Suppressor macrophage (primary cell): ENCODE results near the gene MYL6B.
"Not testable (repeated sequence)": the region's sequence is repeated elsewhere in the genome, so short reads cannot be mapped to it uniquely, and the experiment has no call there.

ENCODE experiments used
- DNase-seq, 4 experiments: peaks; one replicate each; pipeline ENCODE4 v3.0.0-alpha.2; 2020 to 2022

MYL6B gene

DNA sequence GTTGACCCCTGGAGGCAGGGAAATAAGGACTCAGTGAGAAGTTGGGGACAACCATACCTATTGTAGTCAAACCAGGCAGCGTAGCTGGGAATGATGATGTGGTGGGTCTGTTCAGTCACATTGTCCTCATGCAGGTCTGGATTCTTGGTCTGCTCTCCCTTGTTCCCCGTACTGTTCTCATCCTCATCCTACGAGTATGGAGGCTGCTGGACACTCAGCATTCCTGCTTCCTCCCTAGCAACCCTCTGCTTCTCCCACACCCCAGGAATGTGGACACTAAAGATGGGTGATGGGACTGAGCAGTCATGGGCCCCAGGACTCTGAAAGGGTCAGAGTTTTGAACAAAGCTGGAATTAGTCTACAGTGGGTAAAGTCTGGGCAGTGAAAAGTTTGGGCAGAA is 26.0 kb downstream of the MYL6B start:
- DNase-seq, result no peak

DNA sequence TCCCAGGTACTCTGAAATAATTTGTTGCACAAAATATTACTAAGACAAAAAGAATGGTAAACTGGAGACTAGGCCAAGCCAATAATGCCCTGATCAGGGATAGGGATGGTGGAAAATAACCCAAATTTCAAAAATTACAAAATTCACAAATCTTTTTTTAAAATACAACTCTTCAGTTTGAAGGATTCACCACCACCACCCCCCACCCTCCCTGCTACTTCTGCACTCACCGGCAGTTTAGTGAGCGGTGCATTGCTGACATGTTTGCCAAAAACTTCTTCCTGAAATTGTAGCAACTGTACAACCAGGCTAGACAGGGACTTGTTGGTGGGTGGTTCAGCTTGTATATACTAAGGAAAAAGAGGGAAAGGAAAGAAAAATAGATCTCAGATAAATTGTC is 34.6 kb downstream of the MYL6B start:
- DNase-seq, result no peak

DNA sequence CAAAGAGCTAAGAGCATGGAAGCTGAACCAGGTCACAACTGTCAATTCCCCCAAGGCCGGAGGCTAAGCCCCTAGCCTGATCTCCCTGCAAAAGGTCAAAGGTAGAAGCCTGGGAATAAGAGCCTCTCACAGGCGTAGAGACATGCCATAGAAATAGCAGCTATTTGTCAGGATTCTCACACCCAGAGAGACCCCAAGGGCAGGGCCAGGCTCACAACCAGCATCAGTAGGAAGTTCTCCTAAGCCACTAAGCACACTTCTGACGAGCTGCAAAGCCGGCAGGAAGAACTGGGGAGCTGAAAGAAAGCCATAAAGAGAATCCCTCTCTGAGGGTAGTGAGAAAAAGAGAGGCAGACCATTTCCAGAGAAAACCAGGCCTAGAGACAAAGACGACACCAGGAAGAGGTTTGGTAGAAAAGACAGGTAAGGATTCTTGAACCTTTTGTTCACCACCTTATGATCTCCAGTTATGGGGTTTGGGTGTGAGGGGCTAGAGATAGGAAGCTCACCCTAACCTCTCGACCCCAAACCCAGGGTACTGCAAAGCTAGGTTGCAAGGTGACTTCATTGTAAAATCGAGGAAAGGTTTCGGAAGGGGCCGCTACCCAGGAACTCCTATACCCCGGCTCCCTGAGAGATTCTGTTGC is 35.9 kb downstream of the MYL6B start:
- DNase-seq, result peak in 3 of 4 experiments; percentile 18 to 29 (median 27)

DNA sequence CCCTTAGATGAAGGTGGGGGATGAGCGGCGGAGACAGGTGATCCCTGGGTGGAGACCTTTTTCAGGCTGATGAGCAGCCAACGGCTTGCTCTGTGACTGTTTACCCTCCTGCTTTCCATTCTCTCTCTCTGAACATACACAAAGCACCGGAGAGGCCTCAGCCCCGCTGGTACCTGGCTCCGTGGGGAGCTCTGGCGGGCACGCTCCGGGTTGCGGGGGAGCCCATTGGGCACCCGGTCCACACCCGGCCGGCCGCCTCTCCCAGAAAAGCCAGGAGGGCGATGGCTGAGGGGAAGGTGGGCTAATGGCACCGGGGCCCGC is 36.4 kb downstream of the MYL6B start:
- peak in 1 of 4 experiments; percentile 36 for DNase-seq

DNA sequence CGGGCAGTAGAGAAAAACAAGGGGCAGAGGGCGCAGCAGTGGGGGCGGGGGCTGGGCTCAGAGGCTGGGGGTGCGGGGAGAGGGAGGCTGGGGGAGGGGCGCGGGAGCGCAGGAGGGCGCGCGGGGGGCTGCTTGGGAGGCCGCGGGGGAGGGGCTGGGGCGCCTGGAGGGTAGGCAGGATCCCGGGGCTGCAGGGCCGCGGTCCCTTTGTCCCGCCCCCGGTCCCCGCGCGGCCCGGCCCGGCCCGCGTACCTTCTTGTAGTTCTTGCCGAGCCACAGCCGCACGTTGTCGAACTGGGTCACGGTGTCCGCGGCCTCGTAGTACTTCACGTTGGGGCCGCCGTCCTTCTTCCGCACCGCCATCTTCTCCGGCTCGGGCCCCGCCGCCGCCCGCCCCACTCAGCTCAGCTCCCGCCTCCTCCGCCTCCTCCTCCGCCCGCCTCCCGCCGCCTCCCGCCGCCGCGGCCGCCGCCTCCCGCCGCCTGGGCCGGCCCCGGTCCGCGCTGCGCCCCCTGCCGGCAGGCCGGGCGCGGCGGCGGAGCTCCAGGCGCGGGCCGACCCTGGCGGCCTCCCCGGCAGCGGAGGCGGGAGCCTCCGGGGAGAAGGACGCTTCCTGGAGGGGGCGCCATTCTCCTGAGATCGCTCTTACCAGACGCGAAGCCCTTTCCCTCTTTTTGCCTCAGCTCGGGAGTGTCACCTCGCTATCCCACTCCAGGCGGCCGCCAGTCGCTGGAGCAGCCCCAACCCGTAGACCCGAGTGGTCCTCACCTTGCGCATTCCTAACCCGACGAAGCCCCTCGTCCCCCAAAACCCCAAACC is 36.9 kb downstream of the MYL6B start, which contains the start of gene SMARCC2:
Gene SMARCC2, minus strand, starts transcription at position 385 of the 819 bp plus-strand sequence. Its CDS starts 22 bp downstream, at position 363.
- DNase-seq, result peak; percentile 93 to 97 (median 95)

DNA sequence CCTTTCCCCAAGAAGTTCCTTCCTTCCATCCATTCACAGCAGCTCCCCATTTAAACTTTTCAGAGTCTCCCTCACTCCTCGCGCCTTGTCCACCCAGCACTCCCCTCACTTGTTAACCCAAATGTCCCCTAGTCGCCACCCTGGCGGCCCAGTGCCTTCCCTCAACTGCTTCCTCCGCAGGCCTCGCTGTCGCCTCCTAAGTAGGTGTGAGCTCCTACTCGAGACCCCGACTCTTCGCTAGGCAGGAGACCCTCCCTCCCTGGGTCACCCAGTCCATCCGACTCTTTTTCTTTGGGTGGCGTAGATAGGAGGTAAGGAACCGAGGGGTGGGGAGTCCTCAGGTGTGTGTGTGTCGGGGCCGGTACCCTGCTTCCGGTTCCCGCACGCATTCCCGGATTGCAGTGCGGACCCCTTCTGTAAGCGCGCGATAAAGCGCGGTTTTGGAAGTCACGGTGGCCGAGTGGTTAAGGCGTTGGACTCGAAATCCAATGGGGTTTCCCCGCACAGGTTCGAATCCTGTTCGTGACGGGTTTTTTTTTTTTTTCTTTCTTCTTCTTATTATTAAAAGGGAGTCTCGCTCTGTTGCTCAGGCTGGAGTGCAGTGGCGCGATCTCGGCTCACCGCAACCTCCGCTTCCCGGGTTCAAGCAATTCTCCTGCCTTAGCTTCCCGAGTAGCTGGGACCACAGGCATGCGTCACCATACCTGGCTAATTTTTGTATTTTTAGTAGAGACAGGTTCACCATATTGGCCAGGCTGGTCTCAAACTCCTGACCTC is 37.7 kb downstream of the MYL6B start:
- peak; percentile 82 to 93 (median 85) for DNase-seq

DNA sequence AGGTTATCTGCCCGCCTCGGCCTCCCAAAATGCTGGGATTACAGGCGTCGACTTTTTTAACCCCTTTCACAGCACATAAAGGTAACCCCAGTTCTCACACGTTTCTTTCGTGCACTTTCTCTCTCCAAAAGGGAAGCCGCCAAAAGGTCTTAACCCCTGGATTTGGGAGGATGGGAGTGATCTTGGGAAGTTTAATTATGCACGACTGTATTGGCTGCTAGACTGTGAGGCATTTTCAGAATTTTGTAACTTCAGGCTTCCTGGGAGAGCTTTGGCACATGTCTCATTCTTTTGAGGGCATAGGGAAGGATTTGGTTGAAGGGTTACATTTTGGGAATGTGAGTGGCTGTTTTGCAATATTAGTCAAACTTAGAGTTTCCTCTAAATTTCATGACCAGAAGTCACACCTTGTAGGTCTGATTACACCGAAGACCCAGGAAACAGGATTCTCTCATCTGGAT is 38.3 kb downstream of the MYL6B start:
- no peak for DNase-seq

DNA sequence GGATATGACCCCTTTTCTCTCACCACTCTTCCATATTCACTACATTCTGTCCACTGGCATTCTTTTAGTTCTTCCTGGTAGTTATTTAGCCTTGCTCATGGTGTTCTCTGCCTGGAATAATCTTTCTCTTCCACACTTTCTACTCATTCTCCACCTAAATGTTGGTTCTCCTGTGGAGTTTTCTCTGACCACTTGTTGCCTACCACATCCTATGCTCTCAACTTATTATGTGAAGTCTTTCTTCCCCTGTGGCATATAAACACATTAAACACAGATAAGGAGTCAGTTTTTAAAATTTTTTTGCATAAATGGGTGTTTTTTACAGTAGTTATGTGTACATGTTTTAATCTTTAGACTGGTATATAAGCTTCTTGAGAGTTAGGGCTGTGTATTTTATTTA is 40.2 kb downstream of the MYL6B start:
- DNase-seq, result no peak

DNA sequence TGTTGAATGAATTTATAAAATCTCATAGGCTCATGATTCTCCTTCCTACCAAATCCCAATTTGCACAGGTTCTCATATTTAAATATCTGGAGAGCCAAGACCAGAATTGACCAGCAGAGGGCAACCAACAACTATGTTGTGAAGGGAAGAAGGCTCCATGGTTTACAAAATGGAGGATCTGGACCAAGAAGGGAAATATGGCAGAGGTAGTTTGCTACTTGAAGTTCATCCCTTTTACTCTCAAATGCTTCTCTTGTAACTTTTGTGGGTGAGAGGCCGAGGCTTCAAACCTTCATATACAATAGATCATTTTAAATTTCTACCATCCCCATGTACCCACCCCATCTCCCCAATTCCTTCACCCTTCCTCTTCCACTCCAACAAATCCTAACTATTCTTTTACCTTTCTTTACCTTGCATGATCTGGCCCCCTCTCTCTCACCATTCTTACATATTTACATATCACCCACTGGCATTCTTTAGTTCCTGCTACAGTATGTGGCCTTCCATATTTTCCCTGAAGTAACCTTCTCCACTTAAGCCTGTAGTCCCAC is 40.7 kb downstream of the MYL6B start:
- peak; percentile 92 to 96 (median 94) for DNase-seq

DNA sequence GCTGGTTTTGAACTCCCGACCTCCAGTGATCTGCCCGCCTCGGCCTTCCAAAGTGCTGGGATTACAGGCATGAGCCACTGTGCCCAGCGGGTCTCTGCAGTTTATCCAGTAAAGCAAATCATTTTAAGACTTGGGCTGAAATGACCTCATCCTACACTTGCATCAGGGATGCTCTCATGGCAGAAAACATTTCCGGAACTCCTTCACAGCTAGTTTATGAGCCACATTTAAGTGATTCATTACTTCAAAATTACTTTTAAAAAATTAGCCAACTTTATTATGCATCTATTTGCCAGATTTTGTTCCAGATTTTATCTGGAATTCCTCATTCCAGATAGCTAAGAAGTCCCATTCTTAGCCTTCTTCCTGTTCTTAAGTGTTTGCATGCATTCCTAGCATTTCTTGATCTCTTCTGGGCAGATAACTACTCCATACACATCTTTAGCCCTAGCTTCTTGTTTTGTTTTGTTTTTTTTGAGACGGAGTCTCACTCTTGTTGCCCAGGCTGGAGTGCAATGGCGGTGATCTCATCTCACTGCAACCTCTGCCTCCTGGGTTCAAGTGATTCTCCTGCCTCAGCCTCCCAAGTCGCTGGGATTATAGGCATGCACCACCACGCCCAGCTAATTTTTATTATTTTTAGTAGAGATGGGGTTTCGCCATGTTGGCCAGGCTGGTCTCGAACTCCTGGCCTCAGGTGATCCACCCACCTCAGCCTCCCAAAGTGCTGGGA is 44.6 kb downstream of the MYL6B start:
- DNase-seq, result not testable (repeated sequence)

DNA sequence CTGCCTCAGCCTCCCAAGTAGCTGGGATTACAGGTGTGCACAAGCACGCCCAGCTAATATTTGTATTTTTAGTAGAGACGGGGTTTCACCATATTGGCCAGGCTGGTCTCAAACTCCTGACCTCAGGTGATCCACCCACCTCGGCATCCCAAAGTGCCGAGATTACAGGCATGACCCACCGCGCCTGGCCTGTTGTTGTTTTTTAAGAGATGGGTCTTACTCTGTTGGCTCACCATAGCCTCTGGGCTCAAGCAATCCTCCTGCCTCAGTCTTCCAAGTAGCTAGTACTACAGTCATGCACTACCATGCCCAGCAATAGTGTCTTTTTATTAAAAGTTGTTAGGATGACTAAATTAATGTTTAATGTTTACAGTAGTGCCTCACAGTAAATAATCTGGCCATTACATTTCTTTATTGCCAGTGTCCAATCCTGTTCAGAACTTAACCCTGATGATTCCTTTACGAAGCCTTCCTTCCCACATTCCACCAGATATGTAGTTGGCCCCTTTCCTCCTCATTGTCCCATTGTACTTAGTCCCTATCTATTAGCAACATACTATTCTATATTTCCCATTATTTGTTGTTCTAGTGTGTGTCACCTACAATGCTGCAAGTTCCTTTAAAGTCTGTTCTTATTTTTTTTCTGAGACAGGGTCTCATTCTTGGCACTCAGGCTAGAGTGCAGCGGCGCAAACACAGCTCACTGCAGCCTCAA is 45.7 kb downstream of the MYL6B start:
- DNase-seq, result no peak

DNA sequence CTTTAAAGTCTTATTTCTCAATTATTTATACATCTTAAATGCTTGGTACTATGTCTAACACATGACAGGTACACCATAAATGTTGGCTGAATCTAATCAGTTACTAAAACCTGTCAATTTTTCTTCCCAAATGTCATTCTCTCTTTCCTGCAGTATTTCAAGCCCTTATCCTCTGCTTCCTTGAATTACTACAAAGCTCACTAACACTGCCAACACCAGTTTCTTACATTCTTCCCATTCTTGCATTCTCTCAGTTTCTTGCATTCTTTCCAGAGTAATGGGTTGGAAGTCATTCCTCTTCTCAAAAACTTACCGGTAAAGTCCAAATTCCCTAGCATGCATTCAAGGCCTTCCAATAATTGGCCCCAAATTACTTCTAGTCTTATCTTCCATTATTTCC is 46.4 kb downstream of the MYL6B start:
- no peak for DNase-seq

DNA sequence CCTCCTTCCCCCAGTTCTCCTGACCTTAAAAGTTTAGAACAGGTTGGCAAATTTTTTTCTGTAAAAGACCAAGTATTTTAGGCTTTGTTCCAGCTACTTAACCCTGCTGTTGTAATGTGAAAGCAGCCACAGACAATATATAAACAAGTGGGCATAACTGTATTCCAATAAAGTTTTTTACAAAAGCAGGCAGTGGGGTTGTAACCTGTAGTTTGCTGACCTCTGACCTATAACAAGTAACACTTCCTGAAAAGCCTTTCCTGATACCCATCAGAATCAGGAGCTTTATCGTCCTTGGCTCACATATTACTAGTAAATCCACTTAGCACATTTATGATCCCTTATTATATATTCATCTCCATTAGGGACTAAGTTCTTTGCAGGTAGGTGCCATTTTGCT is 50.0 kb downstream of the MYL6B start:
- no peak for DNase-seq

DNA sequence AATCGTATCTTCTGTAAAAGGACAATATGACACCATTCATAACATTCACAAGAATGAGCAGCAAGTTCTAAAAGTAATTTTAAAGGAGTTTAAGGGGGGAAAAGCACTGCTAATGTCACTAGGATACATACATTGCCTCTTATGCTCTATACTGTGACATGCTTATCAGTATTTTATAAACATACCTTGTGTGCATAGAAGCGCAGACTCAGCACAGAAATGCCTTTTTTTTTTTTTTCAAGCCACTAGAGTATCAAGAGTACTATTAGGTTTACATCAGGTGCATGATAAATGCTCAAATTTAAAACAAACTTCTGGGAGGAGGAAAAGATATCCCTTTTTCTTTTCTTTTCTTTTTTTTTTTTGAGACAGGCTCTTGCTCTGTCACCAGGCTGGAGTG is 50.5 kb downstream of the MYL6B start:
- DNase-seq, result no peak

DNA sequence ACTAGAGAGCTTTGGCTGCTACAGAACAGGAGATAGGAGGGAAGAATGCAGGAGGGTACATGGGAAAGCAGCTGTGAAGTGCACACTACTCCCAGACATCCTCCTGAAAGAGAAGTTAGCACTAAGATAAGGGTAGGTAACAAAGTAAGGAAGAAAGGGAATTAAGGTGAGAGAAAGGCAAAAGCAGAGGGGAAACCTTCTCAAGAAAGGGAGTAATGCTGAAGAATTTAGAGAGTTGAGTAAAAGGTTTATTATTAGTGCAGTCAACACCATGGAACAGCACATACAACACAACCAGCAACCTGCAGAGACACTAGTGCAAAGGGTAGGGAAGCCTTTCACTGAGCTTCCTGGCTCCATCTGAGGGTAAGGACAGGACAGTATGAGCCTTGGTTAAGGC is 51.9 kb downstream of the MYL6B start:
- DNase-seq, result no peak

DNA sequence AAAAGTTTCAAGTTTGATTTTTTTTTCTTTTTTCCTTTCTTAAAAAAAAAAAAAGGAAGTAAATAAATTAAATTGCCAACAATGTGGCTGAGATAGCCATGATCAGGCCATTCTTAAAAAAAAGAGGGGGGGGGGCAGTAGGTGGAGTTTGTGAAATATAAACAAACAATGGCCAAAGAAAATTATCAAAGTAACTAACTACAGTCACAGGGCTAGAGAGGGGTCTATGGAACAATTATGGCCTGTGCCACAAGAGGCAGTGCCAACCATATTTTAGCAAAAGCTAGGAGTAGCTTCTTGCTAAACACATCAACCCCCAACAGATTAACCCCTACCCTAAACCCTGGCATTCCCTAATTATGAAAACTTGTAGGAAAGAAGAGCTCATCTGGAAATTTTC is 53.1 kb downstream of the MYL6B start:
- no peak for DNase-seq

DNA sequence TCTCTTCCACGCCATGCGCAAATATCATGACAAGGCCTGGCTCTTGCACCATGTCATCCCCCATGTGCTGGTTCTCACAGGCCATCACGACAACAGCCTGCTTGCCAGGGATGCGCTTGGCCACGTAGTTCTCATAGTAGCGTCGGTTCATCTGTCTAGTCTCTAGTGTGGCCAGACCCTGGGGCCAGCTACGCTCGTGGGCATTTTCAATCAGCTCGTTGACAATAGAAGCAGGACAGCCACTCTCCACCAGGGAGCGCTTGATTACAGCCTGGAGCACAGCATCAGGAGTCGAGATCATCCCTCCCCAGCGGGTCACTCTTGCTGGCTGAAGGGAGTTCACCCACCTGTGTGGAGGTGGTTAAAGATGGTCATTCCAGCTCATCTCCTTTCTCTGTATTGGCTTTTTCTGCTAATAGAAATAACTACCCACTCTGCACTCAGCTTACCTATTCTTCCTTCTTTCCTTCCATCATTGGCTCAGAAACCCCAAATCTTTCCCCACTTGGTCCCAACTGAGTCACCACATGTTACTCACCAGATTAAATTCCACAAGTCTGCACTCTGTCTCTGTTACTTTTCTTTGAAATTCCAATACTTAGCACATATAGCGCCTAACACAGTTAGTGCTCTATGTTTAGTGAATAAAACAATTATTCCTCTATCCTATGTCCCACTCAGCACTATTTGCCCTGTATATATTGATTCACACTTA is 54.2 kb downstream of the MYL6B start:
- peak; percentile 53 to 69 (median 61) for DNase-seq
